HG03575 (cell line): ENCODE measurements around the gene NUDT14.

Experiments used
- ATAC-seq: cut with Tn5 transposase; IDR thresholded peaks from one replicate; pipeline ENCODE4 v1.9.1; 2021; ENCODE audit not compliant: unreplicated experiment, insufficient number of reproducible peaks, low FRiP score; ENCODE audit errors: extremely low read depth

Gene NUDT14

DNA sequence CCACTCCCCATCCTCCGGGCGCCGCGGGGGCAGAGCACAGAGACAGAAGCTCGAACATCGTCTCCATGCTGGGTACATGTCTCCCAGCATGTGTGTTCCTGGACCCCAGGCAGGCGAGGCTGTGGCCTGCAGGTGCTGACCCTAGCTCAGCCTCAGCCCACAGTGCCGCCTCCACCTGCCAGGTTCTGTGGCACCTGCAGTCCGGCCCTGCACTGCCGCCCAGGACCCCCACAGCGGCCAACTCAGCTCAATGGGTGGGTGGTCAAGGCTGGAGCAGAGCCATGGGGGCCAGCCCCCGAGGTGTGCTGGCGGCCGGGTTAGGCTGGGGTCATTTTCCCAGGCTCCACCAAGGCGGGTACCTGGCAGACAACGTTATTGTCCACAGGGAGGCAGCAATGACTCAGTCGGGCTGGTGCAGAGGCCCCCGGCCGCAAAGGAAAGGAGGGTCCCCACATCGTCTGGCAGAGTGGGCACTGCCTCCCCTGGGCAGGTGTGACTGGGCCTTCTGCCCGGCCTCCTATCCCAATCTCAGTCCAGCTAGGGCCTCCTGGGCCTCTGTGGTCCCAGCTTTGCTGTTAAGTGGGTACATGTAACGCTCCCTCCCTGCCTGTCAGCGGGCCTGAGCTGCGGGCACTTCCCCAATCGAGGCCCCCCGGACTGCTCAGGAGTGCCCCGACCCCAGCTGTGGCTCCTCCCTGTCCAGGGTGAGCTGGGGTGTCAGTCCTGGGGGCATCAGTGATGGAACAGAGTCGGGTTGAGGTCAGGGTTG, 20.2 kb upstream of the NUDT14 start:
- no peak for ATAC-seq

DNA sequence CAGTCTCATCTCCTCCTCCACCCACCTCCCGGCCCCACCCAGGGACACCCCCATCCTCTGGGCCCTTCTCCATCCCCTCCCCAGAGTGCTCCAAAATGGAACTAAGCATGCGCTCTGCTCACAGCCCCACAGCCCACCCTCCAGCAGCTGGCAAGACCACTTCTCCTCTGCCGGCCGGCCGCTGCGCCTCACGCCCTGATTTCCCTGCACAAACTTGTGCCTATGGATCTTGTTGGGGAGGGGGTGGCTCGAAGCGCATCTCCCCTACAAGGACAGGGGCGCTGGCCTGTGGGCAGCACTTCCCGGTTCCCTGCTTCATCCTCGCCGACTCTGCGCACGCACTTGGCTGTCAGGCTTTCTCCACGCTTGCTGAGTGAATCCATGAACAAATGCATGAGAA, 19.5 kb upstream of the NUDT14 start:
- ATAC-seq, result no peak

- ATAC-seq, result no peak
Measured at GRCh38 chr14:105200074-105200473, 19.0 kb upstream of the NUDT14 start.

GRCh38 chr14:105199093-105199492, 18.0 kb upstream of the NUDT14 start:
- no peak for ATAC-seq

GRCh38 chr14:105198588-105198987, 17.5 kb upstream of the NUDT14 start:
- ATAC-seq, result no peak

DNA sequence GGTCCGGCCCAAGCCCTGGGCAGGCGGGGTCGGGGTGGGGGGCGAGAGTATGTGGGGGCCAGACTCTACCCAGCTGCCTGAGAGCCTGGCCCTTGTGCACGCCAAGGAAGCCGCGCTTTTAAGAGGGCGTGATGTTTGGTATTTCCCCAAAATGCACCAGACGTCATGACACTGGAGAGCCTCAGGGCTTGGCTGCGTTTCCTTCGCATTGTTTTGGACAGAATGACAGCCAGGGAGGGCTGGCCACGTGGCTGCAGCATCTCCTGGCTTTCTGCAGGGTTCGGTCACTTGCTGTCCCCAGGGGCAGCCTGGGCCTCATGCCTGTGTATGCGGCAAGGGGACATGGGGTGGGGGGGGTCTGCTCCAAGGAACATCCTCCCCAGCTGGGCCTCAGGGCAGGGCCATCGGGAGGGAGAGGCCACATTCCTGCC, 16.1 kb upstream of the NUDT14 start:
- no peak for ATAC-seq

- ATAC-seq, result no peak
Measured at GRCh38 chr14:105196265-105196960, 15.3 kb upstream of the NUDT14 start.

- no peak for ATAC-seq
Measured at GRCh38 chr14:105195522-105196264, 14.6 kb upstream of the NUDT14 start.

DNA sequence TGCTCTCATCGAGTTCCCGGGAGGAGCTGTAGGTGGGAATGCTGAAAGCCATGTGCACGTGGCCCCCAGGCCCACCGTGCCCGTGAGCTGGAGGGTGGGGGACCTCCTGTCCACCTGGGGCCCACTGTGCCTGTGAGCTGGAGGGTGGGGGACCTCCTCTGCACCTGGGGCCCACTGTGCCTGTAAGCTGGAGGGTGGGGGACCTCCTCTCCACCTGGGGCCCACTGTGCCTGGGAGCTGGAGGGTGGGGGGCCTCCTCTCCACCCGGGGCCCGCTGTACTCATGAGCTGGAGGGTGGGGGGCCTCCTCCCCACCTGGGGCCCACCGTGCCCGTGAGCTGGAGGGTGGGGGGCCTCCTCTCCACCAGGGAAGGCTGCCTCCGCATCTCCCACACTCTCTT, 13.9 kb upstream of the NUDT14 start:
- no peak for ATAC-seq

DNA sequence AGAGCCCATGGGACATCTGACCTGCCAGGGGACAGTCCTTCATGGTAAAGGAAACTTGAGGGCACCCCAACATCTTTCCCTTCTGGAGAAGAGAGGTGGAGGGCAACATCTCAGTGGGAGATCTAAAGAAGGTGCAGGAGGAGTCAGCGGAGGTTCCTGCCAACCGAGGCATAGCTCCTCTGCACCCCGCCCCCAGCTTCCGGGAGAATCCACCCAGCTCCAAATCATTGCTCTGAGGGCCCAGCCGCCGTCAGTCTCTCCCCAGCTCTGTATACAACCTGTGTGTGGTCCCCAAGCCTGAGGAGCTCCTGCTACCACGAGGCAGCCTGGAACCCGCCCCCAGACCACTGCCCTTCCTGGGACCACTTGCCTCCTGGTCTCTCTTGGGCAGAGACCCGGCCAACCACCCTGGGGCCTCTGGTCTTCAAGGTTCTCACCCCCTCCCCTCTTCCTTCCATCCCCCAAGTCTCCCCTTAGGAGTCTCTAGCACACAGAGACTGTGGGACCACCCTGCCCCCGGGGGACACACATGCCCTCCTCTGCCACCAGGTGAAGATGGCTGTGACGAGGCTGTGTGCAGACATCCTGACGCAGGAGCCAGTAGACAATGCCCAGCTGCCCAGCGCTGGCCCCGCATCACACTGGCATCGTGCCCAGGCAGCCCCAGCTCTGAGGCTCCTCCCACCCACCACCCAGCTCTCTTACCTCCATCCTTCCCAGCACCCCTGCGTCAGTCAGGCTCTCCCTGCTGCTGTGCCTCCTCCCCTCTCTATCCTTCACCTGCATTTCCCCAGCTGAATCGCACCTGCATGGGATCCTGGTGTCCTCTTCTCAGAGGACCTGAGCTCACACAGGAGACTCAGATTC, 13.0 kb upstream of the NUDT14 start:
- ATAC-seq, result no peak

GRCh38 chr14:105192866-105193731, 12.0 kb upstream of the NUDT14 start:
- no peak for ATAC-seq

DNA sequence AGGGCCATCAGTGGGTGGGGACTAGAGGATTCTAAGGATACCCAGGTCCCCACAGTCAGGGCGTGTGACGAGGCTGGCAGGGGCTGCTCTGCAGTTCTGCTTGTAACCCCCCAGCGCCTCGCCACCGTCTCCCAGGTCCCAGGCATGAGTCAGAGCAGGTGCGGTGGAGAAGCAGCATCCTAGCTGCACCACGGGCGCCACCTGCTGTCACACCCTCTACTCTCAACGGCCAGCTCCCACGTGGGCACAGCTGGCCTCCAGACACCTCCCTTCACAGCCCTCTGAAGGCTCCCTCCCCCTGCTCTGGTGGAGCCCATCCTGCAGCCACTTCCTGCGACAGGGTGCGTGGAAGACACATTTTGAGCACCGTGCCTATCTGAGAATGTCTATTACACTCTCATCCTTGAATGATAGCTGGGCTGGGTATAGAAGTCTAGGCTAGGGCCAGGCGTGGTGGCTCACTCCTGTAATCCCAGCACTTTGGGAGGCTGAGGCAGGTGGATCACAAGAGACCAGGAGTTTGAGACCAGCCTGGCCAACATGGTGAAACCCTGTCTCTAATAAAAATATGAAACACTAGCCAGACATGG, 6.9 kb upstream of the NUDT14 start:
- no peak for ATAC-seq

DNA sequence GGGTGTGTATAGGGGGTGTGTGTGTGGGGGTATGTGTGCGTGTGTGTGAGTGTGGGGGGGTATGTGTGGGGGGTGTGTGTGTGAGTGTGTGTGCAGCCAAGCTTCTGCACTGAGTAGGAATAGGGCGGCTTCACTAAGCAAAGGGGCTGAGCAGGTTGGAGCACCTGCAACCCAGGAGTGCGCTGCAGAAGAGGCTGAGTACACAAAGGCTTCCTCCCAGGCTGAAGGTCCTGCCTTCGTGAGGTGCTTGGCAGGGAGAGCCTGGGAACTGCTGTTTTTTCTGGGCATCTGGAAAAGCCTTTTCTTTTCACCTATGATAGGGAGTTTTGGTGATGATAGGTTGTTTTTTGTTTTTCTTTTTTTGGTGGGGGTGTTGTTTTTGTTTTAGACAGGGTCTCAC, 6.0 kb upstream of the NUDT14 start:
- no peak for ATAC-seq

- ATAC-seq, result no peak
Measured at GRCh38 chr14:105185973-105186372, 4.9 kb upstream of the NUDT14 start.

DNA sequence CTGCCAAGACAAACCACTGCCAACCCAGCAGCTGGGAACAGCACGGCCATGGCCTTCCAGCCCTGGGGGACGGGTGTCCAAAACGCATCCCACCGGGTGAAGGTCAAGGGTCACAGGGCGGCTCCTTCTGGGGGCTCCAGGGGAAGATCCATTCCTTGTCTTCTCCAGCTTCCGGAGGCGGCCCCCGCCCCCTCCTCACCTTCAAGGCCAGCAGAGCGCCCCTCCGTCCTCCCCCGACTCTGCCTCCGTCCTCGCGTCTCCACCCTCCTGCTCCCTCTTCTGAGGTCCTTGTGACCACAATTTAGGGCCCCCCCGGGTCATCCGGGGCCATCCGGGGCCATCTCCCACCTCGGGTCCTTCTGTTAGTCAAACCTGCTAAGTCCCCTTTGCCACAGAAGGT, 3.9 kb upstream of the NUDT14 start:
- ATAC-seq, result no peak

- no peak for ATAC-seq
Measured at GRCh38 chr14:105184461-105184860, 3.3 kb upstream of the NUDT14 start.

GRCh38 chr14:105182296-105183020, 1.3 kb upstream of the NUDT14 start:
- ATAC-seq, result no peak
